Progenitor cell of endocrine pancreas (in vitro differentiated cells): Measurements from ENCODE around the gene SPPL2C. TPM values are rescaled to one million over a fixed set of nuclear protein-coding genes. Genes with fewer than 3 reads are reported as not detected.

Experiments
- DNase-seq: peaks from one replicate; pipeline ENCODE4 v3.0.0; 2021; ENCODE audit warnings: low spot score; ENCODE audit not compliant: unreplicated experiment
- H3K27ac Mint-ChIP-seq: 2 replicates; pipeline ENCODE4 v1.8.0; 2021; ENCODE audit warnings: mild to moderate bottlenecking, moderate library complexity, mixed read lengths
- H3K27me3 Mint-ChIP-seq: 2 replicates; pipeline ENCODE4 v1.8.0; 2021; ENCODE audit warnings: mixed read lengths
- H3K36me3 Mint-ChIP-seq: 2 replicates; pipeline ENCODE4 v1.8.0; 2022; ENCODE audit warnings: mixed read lengths; ENCODE audit not compliant: insufficient read depth
- H3K4me1 Mint-ChIP-seq: 2 replicates; pipeline ENCODE4 v1.8.0; 2021; ENCODE audit warnings: low read depth, mixed read lengths
- H3K4me3 Mint-ChIP-seq: 2 replicates; pipeline ENCODE4 v1.8.0; 2021; ENCODE audit warnings: low read depth, mild to moderate bottlenecking, moderate library complexity, mixed read lengths
- H3K9me3 Mint-ChIP-seq: 2 replicates; pipeline ENCODE4 v1.8.0; 2021; ENCODE audit warnings: low read depth, mixed read lengths
- CTCF ChIP-seq: fragments of 200-600 bp; sonication (generic); IDR thresholded peaks from one replicate; pipeline ENCODE4 v1.5.0; 2021; ENCODE audit warnings: antibody characterized with exemption, mild to moderate bottlenecking; ENCODE audit not compliant: unreplicated experiment
- total RNA-seq: library from RNA; stranded (reverse); gene quantifications from 2 replicates; pipeline ENCODE4 v1.2.1, GENCODE V29; 2021

SPPL2C gene
- total RNA-seq, 1 donor from 2014 or later: not detected

GRCh38 chr17:45893725-45894021, 49.0 kb downstream of the SPPL2C start:
- no peak for TF ChIP-seq CTCF
- H3K36me3 Mint-ChIP-seq: no peaks in the 10 kb centered on the region
- H3K4me1 Mint-ChIP-seq: peaks cover 3% of the 10 kb centered on the region
- peak overlapping the region; percentile 67 for H3K4me3 Mint-ChIP-seq
- DNase-seq: no peak
- H3K27me3 Mint-ChIP-seq: peaks cover 61% of the 10 kb centered on the region
- H3K9me3 Mint-ChIP-seq: no peaks in the 10 kb centered on the region
- H3K27ac Mint-ChIP-seq: peak overlapping the region; percentile 87

GRCh38 chr17:45894022-45894784, 49.5 kb downstream of the SPPL2C start, which contains the start of gene MAPT:
MAPT (plus strand) TSS chr17:45894554; CDS start chr17:45962338, 67,784 bp downstream.
- Mint-ChIP-seq H3K36me3 (no peaks in the 10 kb centered on the region), H3K27ac (peak within 1 kb of the TSS; percentile 87), H3K4me1 (peaks cover 3% of the 10 kb centered on the region), H3K27me3 (peaks cover 63% of the 10 kb centered on the region), H3K4me3 (peak within 1 kb of the TSS; percentile 77), H3K9me3 (no peaks in the 10 kb centered on the region)
- peak; percentile 91 for DNase-seq
- peak; percentile 96 for TF ChIP-seq CTCF

- Mint-ChIP-seq H3K27ac (no peak overlapping the region), H3K9me3 (no peaks in the 10 kb centered on the region), H3K27me3 (peaks cover 69% of the 10 kb centered on the region), H3K4me1 (peaks cover 3% of the 10 kb centered on the region), H3K36me3 (no peaks in the 10 kb centered on the region), H3K4me3 (peak overlapping the region; percentile 77)
- no peak for TF ChIP-seq CTCF
- peak; percentile 16 for DNase-seq
Measured at GRCh38 chr17:45895304-45895968, 50.8 kb downstream of the SPPL2C start.

- Mint-ChIP-seq H3K4me1 (peaks cover 3% of the 10 kb centered on the region), H3K4me3 (peak overlapping the region; percentile 77), H3K36me3 (no peaks in the 10 kb centered on the region), H3K27me3 (peaks cover 71% of the 10 kb centered on the region), H3K27ac (no peak overlapping the region), H3K9me3 (no peaks in the 10 kb centered on the region)
- DNase-seq: no peak
- TF ChIP-seq CTCF: no peak
Measured at GRCh38 chr17:45895969-45896785, 51.5 kb downstream of the SPPL2C start.

Other genes starting within 250 kb of the SPPL2C start
- gene CRHR1, start 60.6 kb upstream of the SPPL2C start, total RNA-seq: not detected in 2 replicates
- 2.5 and 3.6 TPM in 2 replicates for gene MAPT, start 49.7 kb downstream of the SPPL2C start, total RNA-seq
- not detected in 2 replicates for gene STH, start 154.4 kb downstream of the SPPL2C start, total RNA-seq